Endometrial microvascular endothelial cells (primary cell): Measurements from ENCODE around the gene UTS2B. TPM values are rescaled to one million over a fixed set of nuclear protein-coding genes. Genes with fewer than 3 reads are reported as not detected.

Experiments
- in situ Hi-C: cut with HindIII; loops from 2 replicates; pipeline ENCODE4 v1.10.0; 2017; ENCODE audit warnings: low sequenced_read_pairs, low pct_unique_long_range_greater_than_20kb; ENCODE audit errors: inconsistent ontology term
- total RNA-seq: library from RNA; depleted of rRNA; stranded (reverse); fragments of >200 nt; gene quantifications from one replicate; pipeline ENCODE4 v1.2.3, GENCODE V29; 2015; ENCODE audit errors: inconsistent ontology term

Gene UTS2B
- total RNA-seq = not detected

DNA sequence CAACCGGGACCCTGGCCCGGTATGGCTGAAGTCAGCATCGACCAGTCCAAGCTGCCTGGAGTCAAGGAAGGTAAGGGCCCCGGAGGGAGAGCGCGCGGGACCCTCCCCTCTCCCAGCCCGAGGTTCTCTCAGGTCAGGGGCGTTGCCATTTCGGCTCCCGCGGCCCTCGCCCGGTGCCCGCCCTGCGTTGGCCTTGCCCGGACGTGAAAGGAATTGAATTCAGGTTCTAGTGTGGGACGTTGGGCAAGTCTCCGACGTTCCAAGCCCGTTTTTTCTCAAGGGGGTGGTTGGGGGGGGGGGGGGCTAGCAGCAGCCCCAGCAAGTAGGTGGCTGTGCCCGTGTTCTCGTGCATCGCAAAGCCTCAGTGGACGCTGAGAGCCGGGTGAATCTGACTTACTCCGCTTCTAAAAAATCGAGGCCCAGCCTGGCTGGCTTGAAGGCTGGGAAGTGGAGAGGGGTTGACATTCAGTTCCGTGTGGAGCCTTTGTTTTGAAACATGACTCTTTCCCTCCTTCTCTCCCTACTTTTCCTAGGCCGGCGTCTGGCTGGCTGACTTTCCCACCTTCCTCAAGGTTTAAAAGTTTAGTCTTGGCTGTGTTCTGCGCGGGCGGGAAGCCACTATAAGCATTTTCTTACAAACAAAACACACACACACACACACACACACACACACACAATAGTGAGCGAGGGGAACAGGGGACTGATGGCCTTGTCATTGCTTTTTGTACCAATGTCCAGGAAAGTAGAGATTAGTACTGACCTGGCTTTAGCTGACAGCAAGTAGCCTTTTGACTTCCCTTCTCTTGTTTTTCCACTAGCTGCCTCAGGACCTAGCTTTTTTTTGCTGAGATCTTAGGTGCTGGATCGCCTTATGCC lies at the start of gene UTS2B:
Gene UTS2B, minus strand, starts transcription at position 873 of the 876 bp plus-strand sequence. CDS start 48,337 bp downstream, outside the sequence.
- in situ Hi-C loops = no loop called here

GRCh38 chr3:191380001-191380400 lies 49.7 kb upstream of the UTS2B start:
- in situ Hi-C loops = no loop called here

- in situ Hi-C loops = no loop called here
These were observed 49.1 kb upstream of the UTS2B start for GRCh38 chr3:191379446-191379845.

GRCh38 chr3:191378142-191378812 lies 48.0 kb upstream of the UTS2B start:
- in situ Hi-C loops = no loop called here

- in situ Hi-C loops = no loop called here
These were observed 46.3 kb upstream of the UTS2B start for GRCh38 chr3:191376516-191377141.

DNA sequence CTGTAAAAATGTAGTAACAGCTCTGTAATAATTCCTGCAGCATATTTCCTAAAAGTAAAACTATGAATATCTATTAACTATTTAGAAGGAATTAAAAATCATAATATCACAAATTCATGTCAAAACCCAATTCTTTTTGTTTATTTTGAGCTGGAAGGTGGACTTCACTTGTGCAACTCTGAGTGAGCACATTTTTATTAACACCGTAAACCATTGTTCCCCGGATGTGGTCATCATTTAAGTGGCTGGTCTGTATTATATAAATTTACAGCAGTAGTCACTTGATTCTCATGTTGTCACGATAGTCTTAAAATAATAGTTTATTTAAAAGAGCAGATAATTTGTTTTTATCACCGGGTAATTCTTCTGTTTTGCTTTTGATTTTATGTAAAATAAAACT lies 43.0 kb upstream of the UTS2B start:
- in situ Hi-C loops = loop anchor here (25.0 kb wide), 2 partner anchors 136 to 236 kb away; no protein-coding TSS in a partner anchor

- in situ Hi-C loops = loop anchor here (25.0 kb wide), 2 partner anchors 135 to 235 kb away; no protein-coding TSS in a partner anchor
These were observed 41.8 kb upstream of the UTS2B start for GRCh38 chr3:191372122-191372521.

GRCh38 chr3:191369616-191370010 lies 39.3 kb upstream of the UTS2B start:
- in situ Hi-C loops = loop anchor here (25.0 kb wide), 2 partner anchors 132 to 232 kb away; no protein-coding TSS in a partner anchor

DNA sequence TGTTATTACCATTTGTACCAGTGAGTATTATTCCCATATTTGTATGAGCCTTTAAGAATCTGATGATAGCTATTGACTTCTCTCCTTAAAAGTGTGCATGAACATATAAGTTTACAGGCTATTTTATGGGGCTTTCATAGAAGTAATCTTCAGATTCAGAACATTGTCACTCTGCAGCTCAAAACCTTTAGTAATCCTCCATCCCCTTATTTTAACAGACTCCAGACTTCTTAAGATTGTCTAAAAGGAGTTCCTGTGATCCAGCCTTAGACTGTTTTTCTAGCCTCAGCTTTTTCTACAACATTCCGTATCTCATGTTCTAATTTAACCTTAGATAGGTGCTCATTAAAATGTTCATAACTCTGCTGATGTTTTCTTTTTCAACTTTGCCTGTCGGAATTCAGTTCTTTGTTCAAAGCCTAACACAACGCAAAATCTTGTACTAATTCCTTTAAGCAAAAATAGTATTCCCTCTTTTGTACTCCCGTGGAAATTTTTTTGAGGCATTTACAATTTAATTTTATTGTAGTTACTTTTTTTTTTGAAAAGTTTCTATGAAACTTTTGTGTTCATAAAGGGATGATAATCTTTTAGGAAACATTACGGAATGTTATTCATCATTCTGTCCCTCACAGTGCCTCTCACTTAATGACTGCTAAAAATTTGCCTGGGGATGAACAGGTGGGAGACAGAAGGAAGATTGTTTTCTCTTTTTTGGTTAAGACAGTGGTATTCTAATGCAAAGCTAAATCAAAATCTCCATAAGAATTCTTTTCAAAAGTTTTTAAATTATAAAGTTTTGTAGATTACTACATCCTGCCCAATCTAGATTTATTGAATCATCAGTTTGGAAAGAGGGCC lies 38.7 kb upstream of the UTS2B start:
- in situ Hi-C loops = loop anchor here (25.0 kb wide), 2 partner anchors 132 to 232 kb away; no protein-coding TSS in a partner anchor

GRCh38 chr3:191366675-191367074 lies 36.3 kb upstream of the UTS2B start:
- in situ Hi-C loops = loop anchor here (25.0 kb wide), 2 partner anchors 129 to 229 kb away; no protein-coding TSS in a partner anchor

DNA sequence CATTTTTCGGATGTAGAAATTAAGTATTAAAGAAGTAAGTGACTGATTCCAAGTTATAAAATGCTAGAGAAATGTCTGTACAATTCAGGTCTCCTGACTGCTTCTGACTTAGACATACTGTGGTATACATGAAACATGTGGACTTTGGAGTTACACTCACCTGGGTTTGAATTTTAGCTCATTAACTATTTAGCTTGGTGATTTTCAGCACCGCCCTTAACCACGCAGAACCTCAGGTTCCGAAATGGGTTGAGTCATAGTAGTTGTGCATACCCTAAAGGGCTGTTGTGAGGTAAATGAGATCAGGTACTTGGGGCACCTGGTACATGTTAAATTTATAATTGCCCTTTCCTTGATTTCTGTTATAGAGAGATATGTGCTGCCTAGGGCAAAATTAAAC lies 32.9 kb upstream of the UTS2B start:
- in situ Hi-C loops = loop anchor here (25.0 kb wide), 2 partner anchors 126 to 226 kb away; no protein-coding TSS in a partner anchor

DNA sequence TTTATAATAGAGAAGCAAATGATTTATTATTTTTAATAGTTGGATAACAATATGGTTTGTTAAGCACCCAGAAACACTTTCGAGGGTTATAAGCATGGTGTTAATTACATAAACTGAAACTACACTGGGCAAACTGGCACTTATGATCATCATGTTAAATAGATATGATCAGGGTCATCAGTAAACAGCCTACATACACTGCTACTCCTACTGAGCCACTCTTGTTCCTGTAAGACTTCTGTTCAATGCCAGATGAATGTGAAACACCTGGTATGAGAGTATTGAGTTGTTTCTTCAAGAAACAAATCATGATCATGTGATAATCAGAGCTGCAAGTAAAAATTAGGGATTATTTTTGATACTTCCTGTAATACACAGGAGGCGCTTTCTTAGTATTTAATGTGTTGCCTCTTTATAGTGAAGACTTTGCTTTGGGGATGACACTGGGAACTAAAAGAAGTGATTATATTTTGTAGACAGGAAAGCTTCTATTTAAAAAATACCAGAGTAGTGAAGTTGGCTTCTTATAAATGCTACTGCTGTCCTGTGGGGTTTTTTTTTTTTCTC lies 32.3 kb upstream of the UTS2B start:
- in situ Hi-C loops = loop anchor here (25.0 kb wide), 2 partner anchors 125 to 225 kb away; no protein-coding TSS in a partner anchor

GRCh38 chr3:191362037-191362436 lies 31.7 kb upstream of the UTS2B start:
- in situ Hi-C loops = loop anchor here (25.0 kb wide), 2 partner anchors 125 to 225 kb away; no protein-coding TSS in a partner anchor

- in situ Hi-C loops = loop anchor here (25.0 kb wide), 2 partner anchors 124 to 224 kb away; no protein-coding TSS in a partner anchor
These were observed 31.1 kb upstream of the UTS2B start for GRCh38 chr3:191361456-191361855.

DNA sequence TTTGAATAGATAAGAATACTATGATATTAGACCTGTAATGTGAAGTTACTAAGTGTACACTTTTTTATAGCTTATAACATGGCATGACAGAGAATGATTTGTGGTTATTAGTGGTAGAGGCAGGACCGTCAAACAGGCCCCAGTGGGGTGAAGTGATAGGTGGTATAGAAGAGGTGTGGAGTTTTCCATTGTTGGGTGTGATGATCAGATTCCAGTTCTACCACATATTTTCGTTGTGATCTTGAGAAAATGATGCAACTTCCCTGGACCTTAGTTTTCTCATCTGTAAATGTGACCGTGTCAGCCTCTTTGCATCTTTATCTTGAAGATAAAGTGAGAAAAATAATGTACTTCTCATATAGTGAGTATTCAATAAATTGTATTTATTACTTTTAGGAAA lies 30.3 kb upstream of the UTS2B start:
- in situ Hi-C loops = loop anchor here (25.0 kb wide), 2 partner anchors 123 to 223 kb away; no protein-coding TSS in a partner anchor

DNA sequence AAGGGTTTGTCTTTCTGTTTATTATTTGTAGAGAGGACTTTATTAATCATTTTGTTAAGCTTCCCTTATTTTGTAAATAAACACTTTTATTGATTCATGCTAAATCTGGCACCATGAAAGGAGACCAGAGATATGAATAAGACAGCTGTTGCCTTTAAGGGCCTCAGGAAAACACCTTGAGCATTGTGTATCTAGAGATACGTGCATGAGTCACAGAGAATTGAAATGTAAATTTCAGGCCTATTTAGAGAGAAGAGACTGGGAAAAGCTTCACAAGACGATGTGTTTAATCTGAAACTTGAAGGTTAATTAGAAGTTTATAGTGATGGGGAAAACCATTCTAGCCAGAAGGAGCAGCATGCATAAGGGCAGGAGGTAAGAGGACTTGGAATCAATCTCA lies 28.6 kb upstream of the UTS2B start:
- in situ Hi-C loops = loop anchor here (25.0 kb wide), 2 partner anchors 122 to 222 kb away; no protein-coding TSS in a partner anchor

DNA sequence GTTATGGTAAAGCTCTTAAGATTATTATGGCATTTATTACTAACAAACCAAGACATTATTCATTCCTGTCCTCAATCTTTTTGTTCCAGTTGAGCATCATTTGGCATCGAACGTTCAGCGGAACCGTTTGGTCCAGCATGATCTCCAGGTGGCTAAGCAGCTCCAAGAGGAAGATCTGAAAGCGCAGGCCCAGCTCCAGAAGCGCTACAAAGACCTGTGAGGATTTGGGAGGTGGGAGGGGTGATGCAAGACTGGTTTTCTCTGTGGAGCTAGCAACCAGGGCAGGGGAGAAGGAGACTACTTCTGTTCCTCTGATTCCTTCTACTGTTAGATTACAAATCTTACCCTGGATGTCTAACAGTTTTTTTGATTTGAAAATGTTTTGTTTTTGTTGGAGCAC lies 27.6 kb upstream of the UTS2B start:
- in situ Hi-C loops = loop anchor here (25.0 kb wide), 2 partner anchors 121 to 221 kb away; no protein-coding TSS in a partner anchor
